ENCODE measurements around the gene CRAMP1. TPM values are rescaled to one million over a fixed set of nuclear protein-coding genes. Genes with fewer than 3 reads are reported as not detected.

CRAMP1 gene, protein sequence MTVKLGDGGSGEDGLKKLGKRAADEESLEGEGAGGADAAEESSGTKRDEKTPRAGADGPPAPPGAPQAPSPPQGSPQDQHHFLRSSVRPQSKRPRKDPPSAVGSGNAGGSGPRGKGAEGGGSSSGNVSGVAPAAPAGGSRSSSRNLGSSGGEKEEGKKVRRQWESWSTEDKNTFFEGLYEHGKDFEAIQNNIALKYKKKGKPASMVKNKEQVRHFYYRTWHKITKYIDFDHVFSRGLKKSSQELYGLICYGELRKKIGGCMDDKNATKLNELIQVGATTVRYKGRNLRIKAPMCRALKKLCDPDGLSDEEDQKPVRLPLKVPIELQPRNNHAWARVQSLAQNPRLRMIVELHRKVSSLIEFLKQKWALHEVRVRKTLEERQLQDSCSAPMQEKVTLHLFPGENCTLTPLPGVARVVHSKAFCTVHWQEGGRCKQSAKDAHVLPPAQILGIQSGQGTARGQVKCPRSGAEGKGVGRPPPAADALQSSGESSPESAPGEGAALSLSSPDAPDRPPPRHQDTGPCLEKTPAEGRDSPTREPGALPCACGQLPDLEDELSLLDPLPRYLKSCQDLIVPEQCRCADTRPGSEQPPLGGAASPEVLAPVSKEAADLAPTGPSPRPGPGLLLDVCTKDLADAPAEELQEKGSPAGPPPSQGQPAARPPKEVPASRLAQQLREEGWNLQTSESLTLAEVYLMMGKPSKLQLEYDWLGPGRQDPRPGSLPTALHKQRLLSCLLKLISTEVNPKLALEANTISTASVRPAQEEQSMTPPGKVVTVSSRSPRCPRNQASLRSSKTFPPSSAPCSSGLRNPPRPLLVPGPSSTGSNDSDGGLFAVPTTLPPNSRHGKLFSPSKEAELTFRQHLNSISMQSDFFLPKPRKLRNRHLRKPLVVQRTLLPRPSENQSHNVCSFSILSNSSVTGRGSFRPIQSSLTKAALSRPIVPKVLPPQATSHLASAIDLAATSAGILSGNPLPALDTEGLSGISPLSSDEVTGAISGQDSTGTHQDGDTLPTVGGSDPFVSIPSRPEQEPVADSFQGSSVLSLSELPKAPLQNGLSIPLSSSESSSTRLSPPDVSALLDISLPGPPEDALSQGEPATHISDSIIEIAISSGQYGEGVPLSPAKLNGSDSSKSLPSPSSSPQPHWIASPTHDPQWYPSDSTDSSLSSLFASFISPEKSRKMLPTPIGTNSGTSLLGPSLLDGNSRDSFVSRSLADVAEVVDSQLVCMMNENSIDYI (N-terminal part only)
- total RNA-seq: 10 to 100 TPM; 14.5 to 14.6 TPM

DNA sequence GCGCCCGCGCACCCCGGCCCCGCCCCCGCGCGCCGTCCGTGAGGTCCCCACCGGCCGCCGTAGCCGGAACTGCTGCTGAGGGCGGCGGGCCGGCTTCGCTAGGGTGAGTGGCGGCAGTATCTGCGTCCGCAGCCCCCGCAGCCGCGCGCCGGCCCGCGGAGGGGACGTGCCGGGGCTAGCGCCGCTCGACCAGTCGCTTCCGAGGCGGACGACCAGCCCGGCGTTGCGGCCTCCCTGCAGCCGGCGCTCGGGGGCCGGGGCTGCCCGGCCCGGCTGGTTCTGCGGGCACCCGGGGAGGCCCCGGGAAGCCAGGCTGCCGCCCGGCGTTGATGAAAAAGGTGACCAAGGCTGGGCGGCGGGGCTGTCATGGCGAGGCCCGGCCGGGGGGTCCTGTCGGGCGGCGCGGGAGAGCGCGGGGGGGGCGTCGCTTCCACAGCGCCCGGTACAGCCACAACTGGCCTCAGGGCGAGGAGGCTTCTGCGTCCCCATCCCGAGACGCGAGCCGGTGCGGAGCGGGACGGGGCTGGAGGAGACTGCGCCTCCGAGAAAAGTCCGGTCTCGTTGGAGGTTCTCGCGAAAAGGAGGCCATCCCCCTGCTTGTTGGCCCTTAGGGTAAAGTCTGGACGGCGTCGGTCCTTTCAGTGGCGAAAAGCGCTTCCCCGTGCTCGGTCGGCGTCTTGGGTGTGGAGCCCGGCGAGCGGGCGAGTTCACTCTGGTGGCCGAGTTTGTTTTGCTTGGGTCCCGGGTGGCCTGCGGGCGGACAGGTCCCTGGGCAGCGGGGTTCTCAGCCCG is at the start of gene CRAMP1:
TSS of gene CRAMP1 (plus strand) at position 41 of the 792 bp plus-strand sequence. CDS start 2,280 bp downstream, outside the sequence.
- H3K4me3 Mint-ChIP-seq: peak within 1 kb of the TSS; percentile 87
- intact Hi-C loops (cut with micrococcal nuclease): loop anchor here (1.0 to 5.0 kb wide), 7 partner anchors 66 to 350 kb away; partner anchors contain the start of genes EME2, JPT2, MAPK8IP3 and MRPS34
- peak; percentile 41 for DNase-seq
- no peaks in the 10 kb centered on the region for H3K9me3 Mint-ChIP-seq
- CTCF ChIA-PET: no interaction called here
- H3K27me3 Mint-ChIP-seq: no peaks in the 10 kb centered on the region
- H3K4me1 Mint-ChIP-seq (ENCODE audit: low read depth): peaks cover 42% of the 10 kb centered on the region
- POLR2A ChIA-PET: interaction anchor here (1.0 kb wide), 1 partner anchor 93 kb away, joined by 4 read pairs; the partner anchor contains the start of gene MAPK8IP3
- peak within 1 kb of the TSS; percentile 94 for H3K27ac Mint-ChIP-seq
- H3K36me3 Mint-ChIP-seq: peaks cover 20% of the 10 kb centered on the region

DNA sequence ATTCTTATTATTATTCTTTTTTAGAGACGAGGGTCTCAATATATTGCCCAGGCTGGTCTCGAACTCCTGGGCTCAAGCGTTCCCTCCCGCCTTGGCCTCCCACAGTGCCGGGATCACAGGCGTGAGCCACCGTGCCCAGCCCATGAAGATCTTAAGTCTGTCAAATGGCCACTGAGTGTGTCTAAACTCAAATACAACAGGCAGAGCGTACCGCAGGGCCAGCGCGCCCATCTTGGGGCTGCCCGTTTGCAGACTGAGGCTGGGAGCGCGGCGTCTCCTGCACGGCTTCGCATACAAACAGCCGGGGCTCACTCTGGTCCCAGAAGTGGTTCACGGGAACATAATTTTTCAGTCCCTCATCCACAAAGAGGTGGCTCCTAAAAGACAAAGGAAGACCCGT is 48.4 kb upstream of the CRAMP1 start:
- Mint-ChIP-seq H3K4me3 (no peak overlapping the region), H3K27me3 (no peaks in the 10 kb centered on the region), H3K4me1 (ENCODE audit: low read depth) (peaks cover 36% of the 10 kb centered on the region), H3K9me3 (no peaks in the 10 kb centered on the region), H3K27ac (no peak overlapping the region), H3K36me3 (peaks cover 3% of the 10 kb centered on the region)
- ChIA-PET POLR2A (no interaction called here), CTCF (no interaction called here)
- DNase-seq: no peak
- intact Hi-C loops (cut with micrococcal nuclease): no loop called here

GRCh38 chr16:1564325-1564724 is 47.8 kb upstream of the CRAMP1 start:
- peak; percentile 37 for DNase-seq
- H3K27me3 Mint-ChIP-seq: no peaks in the 10 kb centered on the region
- H3K4me3 Mint-ChIP-seq: no peak overlapping the region
- peaks cover 30% of the 10 kb centered on the region for H3K4me1 Mint-ChIP-seq (ENCODE audit: low read depth)
- CTCF ChIA-PET: no interaction called here
- no peaks in the 10 kb centered on the region for H3K9me3 Mint-ChIP-seq
- POLR2A ChIA-PET: no interaction called here
- no peak overlapping the region for H3K27ac Mint-ChIP-seq
- H3K36me3 Mint-ChIP-seq: peaks cover 3% of the 10 kb centered on the region
- intact Hi-C loops (cut with micrococcal nuclease): no loop called here

DNA sequence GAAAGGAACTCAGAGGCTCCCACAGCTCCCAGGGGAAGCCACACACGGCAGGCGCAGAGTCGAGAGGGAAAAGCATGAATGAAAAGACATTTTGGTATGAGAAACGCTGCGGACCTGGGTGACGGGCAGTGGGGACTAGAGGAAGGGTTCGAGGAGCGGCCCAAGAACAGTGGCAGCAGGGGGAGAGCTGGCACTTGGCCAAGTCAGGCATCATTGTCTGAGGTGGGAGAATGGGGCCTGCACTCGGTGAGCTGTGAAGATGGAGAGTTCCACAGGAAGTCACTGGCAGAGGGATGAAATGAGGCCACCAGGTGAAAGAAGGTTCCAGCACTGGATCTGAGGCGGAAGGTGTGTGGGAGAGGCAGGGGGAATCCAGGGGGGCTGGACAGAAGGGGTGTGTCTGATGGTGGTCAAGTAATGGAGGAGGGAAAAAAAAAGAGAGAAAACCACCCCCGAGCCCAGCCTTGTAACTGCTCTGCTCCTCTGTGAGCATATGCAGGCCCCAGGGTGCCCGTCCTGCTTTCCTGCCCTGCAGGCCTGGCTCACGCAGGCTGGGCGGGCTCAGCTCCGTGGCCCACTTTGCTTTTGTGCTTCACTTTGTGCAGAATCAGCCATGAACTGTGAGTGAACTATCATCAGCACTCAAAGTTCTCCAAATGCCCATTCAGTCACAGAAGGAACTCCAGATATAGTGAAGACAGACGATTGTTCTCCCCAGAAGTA is 46.9 kb upstream of the CRAMP1 start:
- H3K27ac Mint-ChIP-seq: no peak overlapping the region

DNA sequence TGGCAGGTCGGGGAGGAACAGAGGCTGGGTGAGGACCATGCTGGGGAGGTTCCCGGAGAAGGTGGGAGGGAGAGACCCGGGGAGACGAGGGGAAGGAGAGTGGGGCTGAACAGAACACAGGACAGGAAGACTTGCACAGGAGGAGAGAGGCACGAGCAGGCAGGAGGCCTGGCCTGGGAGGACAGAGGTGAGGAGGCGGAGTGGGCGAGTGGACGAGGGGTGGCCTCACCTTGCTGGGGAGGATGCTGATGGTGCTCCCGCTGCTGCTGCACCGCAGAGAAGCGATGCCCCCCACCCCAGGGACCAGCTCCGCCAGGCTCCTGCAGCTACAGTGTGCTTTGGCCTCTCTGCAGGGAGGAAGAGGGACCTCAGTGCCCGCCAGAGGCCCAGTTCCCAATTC is 44.2 kb upstream of the CRAMP1 start:
- ChIA-PET CTCF (no interaction called here), POLR2A (no interaction called here)
- Mint-ChIP-seq H3K27me3 (no peaks in the 10 kb centered on the region), H3K4me1 (ENCODE audit: low read depth) (peaks cover 1% of the 10 kb centered on the region), H3K4me3 (no peak overlapping the region), H3K9me3 (no peaks in the 10 kb centered on the region), H3K36me3 (no peaks in the 10 kb centered on the region), H3K27ac (no peak overlapping the region)
- intact Hi-C loops (cut with micrococcal nuclease): no loop called here
- DNase-seq: no peak

More for the DNA sequence above, 46.9 kb upstream of the CRAMP1 start:
- no peaks in the 10 kb centered on the region for H3K36me3 Mint-ChIP-seq
- no peak for DNase-seq
- H3K4me3 Mint-ChIP-seq: no peak overlapping the region
- H3K9me3 Mint-ChIP-seq: no peaks in the 10 kb centered on the region
- H3K27me3 Mint-ChIP-seq: no peaks in the 10 kb centered on the region
- ChIA-PET POLR2A (no interaction called here), CTCF (no interaction called here)
- peaks cover 21% of the 10 kb centered on the region for H3K4me1 Mint-ChIP-seq (ENCODE audit: low read depth)
- intact Hi-C loops (cut with micrococcal nuclease): no loop called here

DNA sequence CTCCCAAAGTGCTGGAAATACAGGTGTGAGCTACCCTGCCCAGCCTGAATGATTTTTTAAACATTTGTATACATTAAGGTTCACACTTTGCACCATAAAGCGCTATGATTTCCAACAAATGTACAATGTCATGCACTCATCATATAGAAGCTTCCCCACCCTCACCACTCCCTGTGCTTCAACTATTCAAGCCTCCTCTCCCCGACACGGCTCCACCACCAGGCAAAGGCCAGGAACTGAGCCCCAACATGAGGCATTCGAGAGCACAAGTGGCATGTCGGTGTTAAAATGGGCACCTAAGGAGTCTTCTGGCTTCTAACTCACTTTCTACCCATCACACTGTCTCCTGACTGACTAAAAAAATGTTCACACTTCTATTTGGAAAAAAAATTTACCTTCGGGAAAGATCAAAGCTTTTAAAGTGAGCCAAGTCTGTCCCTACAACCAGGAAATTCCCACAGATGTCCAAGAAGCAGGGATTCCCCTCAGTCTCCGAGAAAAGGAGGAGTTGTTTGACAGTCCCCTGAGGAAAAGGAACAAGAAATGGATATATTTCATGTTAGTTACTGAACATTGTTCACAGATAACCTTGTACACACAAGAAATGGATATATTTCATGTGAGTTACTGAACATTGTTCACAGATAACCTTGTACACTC is 41.0 kb upstream of the CRAMP1 start:
- H3K27ac Mint-ChIP-seq: no peak overlapping the region
- DNase-seq: no peak
- POLR2A ChIA-PET: interaction anchor here (0.6 kb wide), 1 partner anchor 146 kb away, joined by 5 read pairs; no protein-coding TSS in a partner anchor
- H3K4me1 Mint-ChIP-seq (ENCODE audit: low read depth): no peaks in the 10 kb centered on the region
- H3K4me3 Mint-ChIP-seq: no peak overlapping the region
- intact Hi-C loops (cut with micrococcal nuclease): no loop called here
- H3K36me3 Mint-ChIP-seq: no peaks in the 10 kb centered on the region
- no peaks in the 10 kb centered on the region for H3K27me3 Mint-ChIP-seq
- H3K9me3 Mint-ChIP-seq: no peaks in the 10 kb centered on the region
- CTCF ChIA-PET: interaction anchor here (1.5 kb wide), 1 partner anchor 208 kb away, joined by 3 read pairs; no protein-coding TSS in a partner anchor

GRCh38 chr16:1572673-1573072 is 39.5 kb upstream of the CRAMP1 start:
- Mint-ChIP-seq H3K4me1 (ENCODE audit: low read depth) (no peaks in the 10 kb centered on the region), H3K27me3 (no peaks in the 10 kb centered on the region), H3K4me3 (no peak overlapping the region), H3K27ac (no peak overlapping the region), H3K36me3 (no peaks in the 10 kb centered on the region), H3K9me3 (no peaks in the 10 kb centered on the region)
- CTCF ChIA-PET: interaction anchor here (0.6 kb wide), 1 partner anchor 38 kb away, joined by 3 read pairs; no protein-coding TSS in a partner anchor
- POLR2A ChIA-PET: no interaction called here
- DNase-seq: no peak
- intact Hi-C loops (cut with micrococcal nuclease): no loop called here

- H3K27me3 Mint-ChIP-seq: no peaks in the 10 kb centered on the region
- no peak for DNase-seq
- H3K36me3 Mint-ChIP-seq: no peaks in the 10 kb centered on the region
- intact Hi-C loops (cut with micrococcal nuclease): no loop called here
- H3K9me3 Mint-ChIP-seq: no peaks in the 10 kb centered on the region
- ChIA-PET POLR2A (no interaction called here), CTCF (interaction anchor here (0.6 to 1.0 kb wide), 2 partner anchors 38 to 133 kb away, joined by 3 read pairs; partner anchors contain the start of gene MAPK8IP3)
- H3K4me3 Mint-ChIP-seq: no peak overlapping the region
- H3K4me1 Mint-ChIP-seq (ENCODE audit: low read depth): no peaks in the 10 kb centered on the region
- no peak overlapping the region for H3K27ac Mint-ChIP-seq
Measured at GRCh38 chr16:1573301-1573700, 38.9 kb upstream of the CRAMP1 start.

DNA sequence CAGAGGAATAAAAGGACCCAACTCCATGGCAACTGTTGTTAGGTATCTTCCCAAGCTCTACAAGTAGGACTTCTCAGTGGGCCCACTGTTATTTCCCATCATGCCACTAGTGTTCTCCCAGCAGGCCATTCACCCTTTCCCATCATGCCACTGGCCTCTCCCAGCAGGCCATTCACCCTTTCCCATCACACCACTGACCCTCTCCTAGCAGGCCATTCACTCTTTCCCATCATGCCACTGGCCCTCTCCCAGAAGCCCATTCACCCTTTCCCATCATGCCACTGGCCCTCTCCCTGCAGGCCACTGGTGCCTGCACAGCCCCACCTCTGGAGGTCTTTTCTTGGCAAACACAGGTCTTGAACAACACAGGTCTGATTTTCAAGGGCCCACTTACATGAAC is 36.6 kb upstream of the CRAMP1 start:
- Mint-ChIP-seq H3K4me1 (ENCODE audit: low read depth) (no peaks in the 10 kb centered on the region), H3K27ac (peak overlapping the region; percentile 42), H3K4me3 (no peak overlapping the region), H3K9me3 (no peaks in the 10 kb centered on the region), H3K27me3 (no peaks in the 10 kb centered on the region), H3K36me3 (no peaks in the 10 kb centered on the region)
- CTCF ChIA-PET: no interaction called here
- no peak for DNase-seq
- POLR2A ChIA-PET: no interaction called here
- intact Hi-C loops (cut with micrococcal nuclease): no loop called here

DNA sequence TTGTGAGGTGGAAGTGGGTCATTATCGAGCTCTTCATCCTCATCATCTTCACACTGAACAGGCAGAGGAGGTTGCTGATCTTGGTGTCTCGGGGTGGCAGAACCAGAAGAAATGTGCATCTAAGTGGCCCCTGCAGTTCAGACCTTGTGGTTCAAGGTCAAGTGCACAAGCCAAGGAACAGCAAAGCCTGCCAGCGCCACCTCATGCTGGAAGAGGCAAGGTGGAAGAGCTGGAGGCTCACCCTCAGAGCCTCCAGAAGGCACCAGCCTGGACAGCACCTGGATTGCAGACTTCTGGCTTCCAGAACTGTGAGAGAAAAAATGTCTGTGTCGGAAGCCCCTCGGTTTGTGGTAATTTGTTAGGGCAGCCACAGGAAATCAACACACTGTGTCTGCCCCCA is 32.9 kb upstream of the CRAMP1 start:
- H3K9me3 Mint-ChIP-seq: no peaks in the 10 kb centered on the region
- ChIA-PET POLR2A (no interaction called here), CTCF (no interaction called here)
- intact Hi-C loops (cut with micrococcal nuclease): no loop called here
- peak; percentile 19 for DNase-seq
- H3K27me3 Mint-ChIP-seq: no peaks in the 10 kb centered on the region
- no peaks in the 10 kb centered on the region for H3K4me1 Mint-ChIP-seq (ENCODE audit: low read depth)
- H3K27ac Mint-ChIP-seq: no peak overlapping the region
- H3K36me3 Mint-ChIP-seq: no peaks in the 10 kb centered on the region
- H3K4me3 Mint-ChIP-seq: no peak overlapping the region

Data from activated CD4-positive, alpha-beta memory T cell treated with anti-CD3 and anti-CD28 coated beads for 36 hours (primary cell).